ENCODE measurements around the gene TEX11.

DNA sequence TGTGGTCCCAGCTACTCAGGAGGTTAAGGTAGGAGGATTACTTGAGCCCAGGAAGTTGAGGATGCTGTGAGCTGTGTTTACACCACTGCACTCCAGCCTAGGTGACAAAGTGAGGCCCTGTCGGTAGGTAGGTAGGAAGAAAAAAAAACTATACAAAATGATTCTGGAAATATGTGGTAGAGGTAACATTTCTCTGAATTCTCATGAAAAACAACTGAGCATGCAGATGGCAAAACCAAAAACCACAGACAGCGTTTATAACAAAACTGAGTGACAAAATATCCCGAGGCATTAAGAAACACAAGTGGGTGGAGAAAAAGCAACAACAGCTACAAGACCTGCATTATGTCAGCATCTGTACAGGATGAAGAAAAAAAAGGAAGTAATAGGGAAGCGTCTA, 252.2 kb downstream of the TEX11 start:
- TF ChIP-seq ARID3A (IDR thresholded peaks at IDR 0.05; ENCODE audit: borderline replicate concordance, low read depth, low read length) (no peak), ZNF239 (CRISPR knock-in tag; IDR thresholded peaks at IDR 0.05) (no peak), HNRNPK (IDR thresholded peaks at IDR 0.05; ENCODE audit: low read depth, low read length, poor library complexity, severe bottlenecking) (no peak), CBFB (CRISPR knock-in tag; IDR thresholded peaks at IDR 0.05) (no peak)
- TF ChIP-seq, protein P1, sequence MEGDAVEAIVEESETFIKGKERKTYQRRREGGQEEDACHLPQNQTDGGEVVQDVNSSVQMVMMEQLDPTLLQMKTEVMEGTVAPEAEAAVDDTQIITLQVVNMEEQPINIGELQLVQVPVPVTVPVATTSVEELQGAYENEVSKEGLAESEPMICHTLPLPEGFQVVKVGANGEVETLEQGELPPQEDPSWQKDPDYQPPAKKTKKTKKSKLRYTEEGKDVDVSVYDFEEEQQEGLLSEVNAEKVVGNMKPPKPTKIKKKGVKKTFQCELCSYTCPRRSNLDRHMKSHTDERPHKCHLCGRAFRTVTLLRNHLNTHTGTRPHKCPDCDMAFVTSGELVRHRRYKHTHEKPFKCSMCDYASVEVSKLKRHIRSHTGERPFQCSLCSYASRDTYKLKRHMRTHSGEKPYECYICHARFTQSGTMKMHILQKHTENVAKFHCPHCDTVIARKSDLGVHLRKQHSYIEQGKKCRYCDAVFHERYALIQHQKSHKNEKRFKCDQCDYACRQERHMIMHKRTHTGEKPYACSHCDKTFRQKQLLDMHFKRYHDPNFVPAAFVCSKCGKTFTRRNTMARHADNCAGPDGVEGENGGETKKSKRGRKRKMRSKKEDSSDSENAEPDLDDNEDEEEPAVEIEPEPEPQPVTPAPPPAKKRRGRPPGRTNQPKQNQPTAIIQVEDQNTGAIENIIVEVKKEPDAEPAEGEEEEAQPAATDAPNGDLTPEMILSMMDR (IDR thresholded peaks at IDR 0.05 in 2 of 3, conservative IDR thresholded peaks at IDR 0.05 in 1 of 3; ENCODE audit: insufficient read depth in 2 of 3, low read depth in 1 of 3, low read length in 3 of 3) = no peak

All from K562 (cell line).